ENCODE results near the gene C22orf39.

Gene C22orf39

GRCh38 chr22:19404676-19405075, 42.8 kb downstream of the C22orf39 start:
- peaks cover 59% of the 10 kb centered on the region for H3K36me3 ChIP-seq
- no peak for DNase-seq
- H3K9me3 ChIP-seq (ENCODE audit: severe bottlenecking): no peaks in the 10 kb centered on the region
- H3K27ac ChIP-seq: no peak overlapping the region
- no peak overlapping the region for H3K4me3 ChIP-seq (ENCODE audit: low read depth, low read length)
- no peaks in the 10 kb centered on the region for H3K27me3 ChIP-seq (ENCODE audit: insufficient read depth, low read depth, severe bottlenecking)
- no peak for TF ChIP-seq CTCF (IDR thresholded peaks at IDR 0.05; ENCODE audit: low read depth, low read length)

- Histone ChIP-seq H3K4me3 (ENCODE audit: low read depth, low read length) (no peak overlapping the region), H3K27ac (no peak overlapping the region), H3K27me3 (ENCODE audit: insufficient read depth, low read depth, severe bottlenecking) (no peaks in the 10 kb centered on the region), H3K36me3 (peaks cover 55% of the 10 kb centered on the region), H3K9me3 (ENCODE audit: severe bottlenecking) (no peaks in the 10 kb centered on the region)
- no peak for DNase-seq
- TF ChIP-seq CTCF (IDR thresholded peaks at IDR 0.05; ENCODE audit: low read depth, low read length): no peak
Observed at GRCh38 chr22:19402642-19403191, 44.8 kb downstream of the C22orf39 start.

- Histone ChIP-seq H3K27ac (no peak overlapping the region), H3K9me3 (ENCODE audit: severe bottlenecking) (no peaks in the 10 kb centered on the region), H3K27me3 (ENCODE audit: insufficient read depth, low read depth, severe bottlenecking) (no peaks in the 10 kb centered on the region), H3K36me3 (peaks cover 55% of the 10 kb centered on the region), H3K4me3 (ENCODE audit: low read depth, low read length) (no peak overlapping the region)
- DNase-seq: no peak
- TF ChIP-seq CTCF (IDR thresholded peaks at IDR 0.05; ENCODE audit: low read depth, low read length): no peak
Observed at GRCh38 chr22:19401483-19401882, 46.0 kb downstream of the C22orf39 start.

GRCh38 chr22:19400881-19401280, 46.6 kb downstream of the C22orf39 start:
- H3K9me3 ChIP-seq (ENCODE audit: severe bottlenecking): no peaks in the 10 kb centered on the region
- no peaks in the 10 kb centered on the region for H3K27me3 ChIP-seq (ENCODE audit: insufficient read depth, low read depth, severe bottlenecking)
- no peak overlapping the region for H3K27ac ChIP-seq
- no peak for TF ChIP-seq CTCF (IDR thresholded peaks at IDR 0.05; ENCODE audit: low read depth, low read length)
- H3K4me3 ChIP-seq (ENCODE audit: low read depth, low read length): no peak overlapping the region
- peaks cover 54% of the 10 kb centered on the region for H3K36me3 ChIP-seq
- DNase-seq: no peak

GRCh38 chr22:19398652-19399051, 48.9 kb downstream of the C22orf39 start:
- no peaks in the 10 kb centered on the region for H3K27me3 ChIP-seq (ENCODE audit: insufficient read depth, low read depth, severe bottlenecking)
- H3K4me3 ChIP-seq (ENCODE audit: low read depth, low read length): no peak overlapping the region
- no peaks in the 10 kb centered on the region for H3K9me3 ChIP-seq (ENCODE audit: severe bottlenecking)
- H3K36me3 ChIP-seq: peaks cover 55% of the 10 kb centered on the region
- no peak for DNase-seq
- no peak for TF ChIP-seq CTCF (IDR thresholded peaks at IDR 0.05; ENCODE audit: low read depth, low read length)
- no peak overlapping the region for H3K27ac ChIP-seq

- H3K27me3 ChIP-seq (ENCODE audit: insufficient read depth, low read depth, severe bottlenecking): no peaks in the 10 kb centered on the region
- no peak for DNase-seq
- no peak for TF ChIP-seq CTCF (IDR thresholded peaks at IDR 0.05; ENCODE audit: low read depth, low read length)
- no peaks in the 10 kb centered on the region for H3K9me3 ChIP-seq (ENCODE audit: severe bottlenecking)
- H3K27ac ChIP-seq: no peak overlapping the region
- H3K4me3 ChIP-seq (ENCODE audit: low read depth, low read length): no peak overlapping the region
- H3K36me3 ChIP-seq: peaks cover 59% of the 10 kb centered on the region
Observed at GRCh38 chr22:19398206-19398605, 49.3 kb downstream of the C22orf39 start.
